ENCODE data around the gene HNRNPA2B1. TPM values are rescaled to one million over a fixed set of nuclear protein-coding genes. Genes with fewer than 3 reads are reported as not detected.
"Not testable (repeated sequence)": the region's sequence is repeated elsewhere in the genome, so short reads cannot be mapped to it uniquely, and the experiment has no call there.

The HNRNPA2B1 gene
- total RNA-seq, 1 donor from 2014 or later: 105 TPM

DNA sequence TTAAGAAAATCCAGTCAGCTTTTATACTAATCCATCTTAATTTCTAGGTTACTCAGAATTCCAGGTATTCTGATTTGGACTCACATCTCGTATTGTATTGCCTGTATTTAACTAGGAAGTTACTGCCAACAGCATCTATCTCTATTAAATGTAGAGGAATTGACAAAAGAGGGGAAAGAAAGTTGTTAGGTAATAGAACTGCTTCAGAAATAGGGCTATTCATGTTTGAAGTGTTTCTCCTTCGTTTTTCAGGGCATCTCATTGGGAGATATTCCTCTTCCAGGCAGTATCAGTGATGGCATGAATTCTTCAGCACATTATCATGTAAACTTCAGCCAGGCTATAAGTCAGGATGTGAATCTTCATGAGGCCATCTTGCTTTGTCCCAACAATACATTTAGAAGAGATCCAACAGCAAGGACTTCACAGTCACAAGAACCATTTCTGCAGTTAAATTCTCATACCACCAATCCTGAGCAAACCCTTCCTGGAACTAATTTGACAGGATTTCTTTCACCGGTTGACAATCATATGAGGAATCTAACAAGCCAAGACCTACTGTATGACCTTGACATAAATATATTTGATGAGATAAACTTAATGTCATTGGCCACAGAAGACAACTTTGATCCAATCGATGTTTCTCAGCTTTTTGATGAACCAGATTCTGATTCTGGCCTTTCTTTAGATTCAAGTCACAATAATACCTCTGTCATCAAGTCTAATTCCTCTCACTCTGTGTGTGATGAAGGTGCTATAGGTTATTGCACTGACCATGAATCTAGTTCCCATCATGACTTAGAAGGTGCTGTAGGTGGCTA lies 16.1 kb downstream of the HNRNPA2B1 start:
- DNase-seq: not testable (repeated sequence)

DNA sequence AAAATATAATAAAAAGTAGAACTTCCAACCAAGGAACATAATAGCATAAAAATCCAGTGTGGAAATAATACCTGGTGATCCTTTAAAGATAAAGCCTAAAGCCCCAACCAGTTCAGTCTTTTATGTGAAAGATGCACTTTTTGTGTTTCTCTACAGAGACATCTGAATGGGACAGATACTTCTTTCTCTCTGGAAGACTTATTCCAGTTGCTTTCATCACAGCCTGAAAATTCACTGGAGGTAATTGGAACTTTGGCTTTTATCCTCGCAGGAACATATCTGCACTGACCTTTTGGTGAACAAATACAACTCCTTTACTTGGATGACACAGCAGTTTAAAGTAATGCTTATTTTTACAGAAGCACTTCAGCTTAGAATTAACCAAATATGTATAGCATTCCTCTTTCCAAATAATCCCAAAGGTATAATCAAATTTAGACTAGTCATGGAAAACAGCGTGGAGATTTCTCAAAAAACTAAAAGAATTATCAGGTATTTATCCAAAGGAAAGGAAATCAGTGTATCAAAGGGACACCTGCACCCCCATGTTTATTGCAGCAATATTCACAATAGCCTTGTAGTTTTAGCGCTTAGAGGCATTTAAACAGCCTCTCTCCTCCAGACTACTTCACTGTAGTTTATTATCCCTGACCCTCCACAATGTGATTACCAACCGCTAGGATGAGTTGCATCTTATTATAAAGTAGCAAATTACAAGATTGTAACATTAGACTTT lies 16.8 kb downstream of the HNRNPA2B1 start:
- DNase-seq: no peak

DNA sequence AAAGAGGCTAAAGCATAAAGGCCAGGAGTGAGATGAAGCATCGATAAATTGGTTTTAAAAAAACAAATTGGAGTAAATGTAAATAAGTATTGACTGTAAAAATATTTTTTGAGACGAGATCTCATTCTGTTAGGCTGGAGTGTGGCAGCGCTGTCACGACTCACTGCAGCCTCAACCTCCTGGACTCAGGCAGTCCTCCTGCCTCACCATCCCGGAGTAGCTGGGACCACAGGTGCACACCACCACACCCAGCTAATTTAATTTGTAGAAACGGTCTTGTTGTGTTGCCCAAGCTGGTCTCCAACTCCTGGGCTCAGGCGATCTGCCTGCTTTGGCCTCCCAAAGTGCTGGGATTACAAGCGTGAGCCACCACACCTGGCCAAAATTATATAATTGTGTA lies 17.8 kb downstream of the HNRNPA2B1 start:
- DNase-seq: no peak

DNA sequence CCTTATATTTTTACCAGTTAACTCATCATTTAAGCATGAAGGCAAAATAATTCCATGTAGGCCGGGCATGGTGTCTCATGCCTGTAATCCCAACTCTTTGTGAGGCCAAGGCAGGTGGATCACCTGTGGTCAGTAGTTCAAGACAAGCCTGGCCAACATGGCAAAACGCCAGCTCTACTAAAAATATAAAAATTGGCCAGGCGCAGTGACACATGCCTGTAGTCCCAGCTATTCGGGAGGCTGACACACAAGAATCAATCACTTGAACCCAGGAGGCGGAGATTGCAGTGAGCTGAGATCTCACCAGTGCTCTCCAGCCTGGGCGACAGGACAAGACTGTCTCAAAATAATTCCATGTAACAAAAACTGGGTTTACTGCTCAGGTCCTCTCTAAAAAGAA lies 18.3 kb downstream of the HNRNPA2B1 start:
- DNase-seq: no peak

DNA sequence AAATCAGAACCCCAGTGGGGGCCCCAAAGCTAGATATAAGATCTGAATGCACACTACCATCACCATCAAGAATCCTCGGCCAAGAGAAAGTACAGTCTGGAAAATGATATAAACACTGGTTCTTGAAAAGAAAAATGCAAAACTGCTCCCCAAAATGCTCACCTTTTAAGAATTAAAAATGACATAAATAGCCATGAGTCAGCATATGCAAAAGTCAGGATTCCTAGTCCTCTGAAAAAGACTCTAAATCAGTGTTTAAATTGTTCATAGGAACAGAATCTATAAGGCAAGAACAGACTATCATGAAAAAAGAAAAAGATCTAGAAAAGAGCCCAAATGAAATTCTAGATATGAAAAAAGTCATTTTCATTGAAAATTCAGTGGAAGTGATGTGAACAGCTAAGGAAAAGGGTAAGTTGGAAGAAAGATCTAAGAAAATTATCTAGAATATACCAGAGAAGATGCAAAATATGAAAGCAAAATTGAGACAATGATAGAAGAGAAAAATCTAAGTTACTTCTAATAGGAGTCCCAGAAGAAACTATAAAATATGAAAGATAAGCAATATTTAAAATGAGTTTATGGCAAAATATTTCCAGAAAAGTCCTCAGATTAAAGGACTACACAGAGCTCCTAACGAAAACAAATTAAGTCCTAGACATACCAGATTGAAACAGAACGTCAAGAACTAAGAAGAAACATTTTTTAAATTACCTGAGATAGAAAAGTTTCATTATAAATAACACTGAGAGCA lies 18.9 kb downstream of the HNRNPA2B1 start:
- no peak for DNase-seq

DNA sequence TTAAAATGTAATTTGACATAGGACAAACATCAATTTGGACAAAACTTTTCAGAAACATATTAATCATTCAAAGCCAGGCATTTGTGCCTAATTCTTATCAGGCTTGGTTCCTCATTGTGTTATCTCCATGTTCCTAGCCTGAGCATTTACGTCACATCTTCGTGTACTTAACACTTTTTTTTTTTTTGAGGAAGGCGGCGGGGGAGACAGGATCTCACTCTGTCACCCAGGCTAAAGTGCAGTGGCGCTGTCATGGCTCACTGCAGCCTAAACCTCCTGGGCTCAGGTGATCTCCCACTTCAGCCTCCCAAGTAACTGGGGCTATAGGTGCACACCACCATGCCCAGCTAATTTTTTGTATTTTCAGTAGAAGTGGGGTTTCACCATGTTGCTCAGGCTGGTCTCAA lies 19.8 kb downstream of the HNRNPA2B1 start:
- DNase-seq: no peak

DNA sequence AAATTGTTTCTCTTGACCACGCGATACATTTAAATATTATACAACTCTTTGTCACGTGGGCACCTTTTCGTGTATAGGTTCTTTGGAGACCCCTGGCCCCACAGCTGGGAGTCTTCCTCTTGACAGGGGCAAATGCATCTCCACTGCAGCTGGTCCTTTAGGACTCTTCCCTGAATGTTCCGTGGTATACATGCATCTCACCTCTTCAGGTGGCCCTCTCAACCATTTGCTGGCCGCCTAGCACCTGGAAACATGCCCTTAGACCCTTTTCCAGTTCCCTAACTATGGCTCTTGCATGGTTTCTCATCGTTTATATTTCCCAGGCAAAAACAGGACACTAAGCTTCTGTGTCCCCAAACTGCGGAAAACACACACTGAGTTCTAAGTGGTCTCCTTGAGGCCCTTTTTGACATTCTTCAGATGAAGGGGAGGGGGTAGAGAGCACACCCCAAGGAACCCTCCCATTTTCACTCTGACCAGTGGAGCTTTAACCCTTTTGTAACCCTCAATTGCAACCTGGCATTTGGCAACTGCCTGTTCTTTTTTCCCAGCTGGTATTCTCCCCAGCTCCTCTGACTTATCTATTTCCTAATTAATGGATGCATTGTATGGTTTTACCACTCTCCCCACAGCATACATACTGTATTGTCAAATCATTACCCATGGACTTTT lies 20.6 kb downstream of the HNRNPA2B1 start:
- DNase-seq: no peak

DNA sequence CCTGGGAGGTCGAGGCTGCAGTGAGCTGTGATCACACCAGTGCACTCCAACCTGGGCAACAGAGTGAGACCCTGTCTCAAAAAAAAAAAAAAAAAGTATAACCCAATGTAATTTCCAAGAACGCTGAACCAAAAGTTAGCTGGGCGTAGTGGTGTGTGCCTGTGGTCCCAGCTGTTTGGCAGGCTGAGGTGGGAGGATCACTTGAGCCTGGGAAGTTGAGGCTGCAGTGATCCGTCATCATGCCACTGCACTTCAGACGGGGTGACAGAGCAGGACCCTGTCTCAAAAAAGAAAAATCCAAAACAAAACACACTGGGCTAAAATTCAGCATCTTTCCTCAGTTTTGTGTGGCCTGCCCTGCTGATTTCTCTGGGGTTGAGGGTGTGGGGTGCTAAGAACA lies 21.1 kb downstream of the HNRNPA2B1 start:
- DNase-seq: no peak

DNA sequence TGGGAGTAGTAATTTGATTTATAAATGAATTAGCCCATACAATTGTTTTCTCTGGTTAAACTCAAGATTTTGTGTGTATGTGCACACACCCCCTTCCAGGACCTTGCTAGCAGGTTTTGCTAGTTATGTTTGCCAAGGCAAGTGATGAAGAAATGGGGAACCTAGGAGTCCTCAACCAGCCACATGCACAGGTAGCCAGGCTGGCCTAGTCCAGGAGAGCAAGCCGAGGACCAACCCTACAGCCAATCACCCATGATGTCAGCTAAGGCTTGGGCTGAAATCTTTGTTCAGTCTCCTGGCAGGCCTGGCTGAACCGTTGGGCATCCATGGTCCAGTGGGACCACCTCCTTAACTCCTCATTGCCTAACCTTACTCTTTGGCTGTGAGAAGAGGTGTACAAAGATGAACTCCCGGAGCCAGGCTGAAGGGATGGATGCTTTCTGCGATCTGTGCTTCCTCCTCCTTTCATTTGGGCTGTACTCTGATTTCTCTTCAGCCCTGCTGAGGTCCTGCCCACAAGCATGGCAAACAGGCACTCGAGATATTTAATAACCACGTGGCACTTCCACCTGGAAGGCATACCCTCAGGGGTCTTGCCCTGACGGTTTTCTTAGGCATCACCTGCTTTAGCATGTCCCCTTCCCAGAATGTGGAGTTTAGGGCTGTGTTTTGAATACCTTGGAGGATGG lies 22.1 kb downstream of the HNRNPA2B1 start:
- no peak for DNase-seq

DNA sequence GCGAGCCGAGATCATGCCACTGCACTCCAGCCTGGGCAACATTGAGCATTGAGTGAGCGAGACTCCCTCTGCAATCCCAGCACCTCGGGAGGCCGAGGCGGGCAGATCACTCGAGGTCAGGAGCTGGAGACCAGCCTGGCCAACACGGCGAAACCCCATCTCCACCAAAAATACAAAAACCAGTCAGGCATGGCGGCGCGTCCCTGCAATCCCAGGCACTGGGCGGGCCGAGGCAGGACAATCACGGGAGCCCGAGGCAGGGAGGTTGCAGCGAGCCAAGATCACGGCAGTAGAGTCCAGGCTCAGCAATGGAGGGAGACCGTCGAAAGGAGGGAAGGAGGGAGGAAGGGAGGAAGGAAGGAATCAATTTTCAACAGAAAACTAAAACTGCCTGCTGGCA lies 23.3 kb downstream of the HNRNPA2B1 start:
- not testable (repeated sequence) for DNase-seq

DNA sequence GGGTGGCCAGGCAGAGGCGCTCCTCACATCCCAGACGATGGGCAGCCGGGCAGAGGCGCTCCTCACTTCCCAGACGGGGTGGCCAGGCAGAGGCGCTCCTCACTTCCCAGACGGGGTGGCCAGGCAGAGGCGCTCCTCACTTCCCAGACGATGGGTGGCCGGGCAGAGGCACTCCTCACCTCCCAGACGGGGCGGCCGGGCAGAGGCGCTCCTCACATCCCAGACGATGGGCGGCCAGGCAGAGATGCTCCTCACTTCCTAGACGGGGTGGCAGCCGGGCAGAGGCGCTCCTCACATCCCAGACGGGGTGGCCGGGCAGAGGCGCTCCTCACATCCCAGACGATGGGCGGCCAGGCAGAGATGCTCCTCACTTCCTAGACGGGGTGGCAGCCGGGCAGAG lies 23.9 kb downstream of the HNRNPA2B1 start:
- not testable (repeated sequence) for DNase-seq

DNA sequence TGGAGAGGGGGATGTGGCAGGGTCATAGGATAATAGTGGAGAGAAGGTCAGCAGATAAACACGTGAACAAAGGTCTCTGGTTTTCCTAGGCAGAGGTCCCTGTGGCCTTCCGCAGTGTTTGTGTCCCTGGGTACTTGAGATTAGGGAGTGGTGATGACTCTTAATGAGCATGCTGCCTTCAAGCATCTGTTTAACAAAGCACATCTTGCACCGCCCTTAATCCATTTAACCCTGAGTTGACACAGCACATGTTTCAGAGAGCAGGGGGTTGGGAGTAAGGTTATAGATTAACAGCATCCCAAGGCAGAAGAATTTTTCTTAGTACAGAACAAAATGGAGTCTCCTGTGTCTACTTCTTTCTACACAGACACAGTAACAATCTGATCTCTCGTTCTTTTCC lies 24.6 kb downstream of the HNRNPA2B1 start:
- DNase-seq: not testable (repeated sequence)

DNA sequence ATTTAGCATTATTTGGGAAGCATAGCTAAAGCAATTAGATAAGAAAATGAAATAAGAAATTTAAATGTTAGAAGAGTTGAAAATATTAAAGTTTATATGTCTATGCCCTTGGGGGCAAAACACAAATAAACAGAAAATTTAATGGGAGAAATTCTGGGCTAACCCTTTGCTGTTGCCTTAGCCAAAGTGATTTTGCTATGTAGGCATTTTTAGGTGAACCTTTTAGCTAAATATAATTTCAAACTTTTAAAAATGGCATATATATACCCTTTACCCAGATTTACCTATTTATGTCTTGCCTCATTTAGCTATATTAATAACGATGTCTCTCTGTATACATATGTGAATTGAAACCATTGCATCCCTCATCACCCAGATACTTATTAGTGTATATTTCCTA lies 28.5 kb downstream of the HNRNPA2B1 start:
- DNase-seq: no peak

DNA sequence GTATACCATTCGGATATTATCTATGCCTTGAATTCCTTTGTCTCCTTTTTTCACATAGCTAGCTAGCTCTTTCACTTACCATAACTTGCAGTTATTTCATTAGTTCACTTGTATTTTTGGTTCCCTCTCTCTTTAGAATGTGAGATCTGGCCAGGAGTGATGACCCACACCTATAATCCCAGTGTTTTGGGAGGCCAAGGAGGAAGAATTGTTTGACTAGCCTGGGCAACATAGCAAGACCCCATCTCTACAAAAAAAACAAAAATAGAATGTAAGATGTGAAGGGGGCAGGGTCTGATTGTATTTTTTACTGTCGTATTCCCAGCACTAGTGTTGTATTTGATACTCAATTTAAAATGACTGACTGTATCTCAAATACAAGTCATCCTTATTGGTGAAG lies 28.9 kb downstream of the HNRNPA2B1 start:
- no peak for DNase-seq

DNA sequence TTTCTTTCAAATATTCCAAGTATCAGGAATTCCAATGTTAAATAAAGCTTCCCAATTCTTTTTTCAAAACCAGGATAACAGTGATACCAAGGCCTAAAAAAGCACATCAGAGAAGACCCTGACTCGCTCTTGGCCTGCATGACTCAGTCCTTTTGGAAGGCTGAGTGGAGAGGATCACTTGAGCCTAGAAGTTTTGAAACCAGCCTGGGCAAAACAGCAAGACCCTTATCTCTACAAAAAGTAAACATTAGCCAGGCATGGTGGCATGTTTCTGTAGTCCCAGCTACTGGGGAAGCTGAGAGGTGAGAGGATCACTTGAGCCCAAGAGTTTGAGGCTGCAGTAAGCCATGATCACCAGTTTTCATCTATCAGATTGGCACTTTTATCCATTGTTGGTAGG lies 29.9 kb downstream of the HNRNPA2B1 start:
- no peak for DNase-seq

DNA sequence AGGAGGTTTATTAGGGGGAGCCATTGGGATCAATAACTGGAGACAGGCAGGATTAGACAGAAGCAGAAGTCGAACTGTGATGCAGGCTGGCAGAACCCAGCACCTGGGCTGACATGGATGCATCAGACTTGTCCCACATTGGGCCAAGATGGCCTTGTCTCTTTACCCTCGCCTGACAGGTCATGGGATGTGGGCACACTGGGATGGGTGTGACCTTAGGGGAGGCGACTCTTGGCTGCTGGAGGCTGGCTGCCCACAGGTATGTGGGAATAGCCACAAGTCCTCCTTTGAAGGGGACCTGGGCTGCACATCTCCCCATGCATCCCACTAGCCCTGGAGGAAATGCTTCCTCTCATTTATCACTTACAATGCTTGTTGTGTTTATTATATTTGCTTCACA lies 31.3 kb downstream of the HNRNPA2B1 start:
- no peak for DNase-seq

DNA sequence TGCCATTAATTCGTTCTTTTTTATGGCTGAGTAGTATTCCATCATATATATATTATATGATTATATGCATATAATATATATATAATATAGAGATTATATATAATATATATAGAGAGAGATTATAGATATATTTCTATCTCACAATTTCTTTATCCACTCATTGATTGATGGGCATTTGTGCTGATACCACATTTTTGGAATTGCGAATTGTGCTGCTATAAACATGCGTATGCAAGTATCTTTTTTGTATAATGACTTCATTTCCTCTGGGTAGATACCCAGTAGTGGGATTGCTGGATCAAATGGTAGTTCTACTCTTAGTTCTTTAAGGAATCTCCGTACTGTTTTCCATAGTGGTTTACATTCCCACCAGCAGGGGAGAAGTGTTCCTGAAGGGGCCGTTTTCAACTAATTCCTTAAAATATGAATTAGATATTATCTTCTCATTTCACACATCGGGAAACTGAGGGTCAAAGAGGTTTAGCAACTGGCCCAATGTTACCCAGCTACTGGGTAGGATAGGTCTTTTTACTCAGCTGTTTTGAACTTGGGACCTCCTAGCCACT lies 32.0 kb downstream of the HNRNPA2B1 start:
- DNase-seq: no peak

DNA sequence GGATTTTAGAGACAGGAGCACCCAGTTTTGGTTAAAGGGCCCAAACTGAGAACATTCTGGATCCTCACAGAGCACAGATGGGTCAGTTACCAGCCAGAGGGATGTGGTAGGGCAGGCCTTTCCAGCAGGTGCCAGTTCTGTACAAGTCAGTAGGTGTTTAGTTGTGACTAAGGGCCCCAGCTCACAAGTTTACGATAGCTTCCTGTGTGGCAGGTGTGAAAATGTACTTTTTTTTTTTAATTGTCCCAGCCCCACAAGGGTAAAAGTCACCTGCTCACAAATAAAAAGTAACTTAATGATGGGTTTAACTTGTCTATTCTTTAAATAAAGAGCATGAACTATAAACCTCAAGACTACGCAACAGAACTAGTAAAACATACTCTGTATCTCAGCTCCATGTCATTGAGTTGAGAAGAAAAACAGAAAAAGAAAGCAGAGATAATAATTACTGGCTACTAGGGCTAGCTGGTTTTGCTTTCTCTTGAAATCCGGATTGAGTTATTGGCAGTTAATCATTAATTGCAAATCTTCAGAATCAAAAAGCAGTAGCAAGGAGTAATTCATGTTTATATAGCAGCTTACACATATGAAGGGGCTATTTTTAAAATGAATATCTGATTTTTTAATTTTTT lies 33.1 kb downstream of the HNRNPA2B1 start:
- DNase-seq: no peak

DNA sequence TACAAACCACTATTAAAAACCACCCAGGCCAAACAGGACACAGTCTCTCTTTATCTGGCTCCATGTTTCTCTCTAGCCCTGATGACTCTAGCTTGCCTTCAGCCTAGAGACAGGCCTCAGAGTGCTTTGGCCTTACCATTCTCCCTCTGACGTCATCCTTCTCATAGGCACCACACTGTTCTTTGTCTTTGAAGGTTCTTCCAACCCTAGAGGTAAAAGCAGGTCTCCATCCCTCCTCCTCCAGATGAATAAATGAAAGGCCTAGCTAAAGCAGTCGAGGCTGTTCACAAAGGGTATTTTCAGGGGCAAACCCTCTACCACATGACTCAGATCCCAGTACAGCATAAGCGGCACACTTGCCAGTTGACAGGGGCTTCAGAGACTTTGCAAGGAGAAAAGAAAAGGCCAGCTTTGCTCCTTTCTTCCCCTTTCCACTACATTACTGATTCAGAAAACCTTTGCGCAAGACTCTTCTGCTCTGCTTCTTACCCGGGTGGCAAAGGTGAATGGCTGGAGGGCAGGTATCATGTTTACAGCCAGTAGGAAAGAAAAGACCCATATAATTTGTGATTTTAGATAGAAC lies 33.8 kb downstream of the HNRNPA2B1 start:
- no peak for DNase-seq

DNA sequence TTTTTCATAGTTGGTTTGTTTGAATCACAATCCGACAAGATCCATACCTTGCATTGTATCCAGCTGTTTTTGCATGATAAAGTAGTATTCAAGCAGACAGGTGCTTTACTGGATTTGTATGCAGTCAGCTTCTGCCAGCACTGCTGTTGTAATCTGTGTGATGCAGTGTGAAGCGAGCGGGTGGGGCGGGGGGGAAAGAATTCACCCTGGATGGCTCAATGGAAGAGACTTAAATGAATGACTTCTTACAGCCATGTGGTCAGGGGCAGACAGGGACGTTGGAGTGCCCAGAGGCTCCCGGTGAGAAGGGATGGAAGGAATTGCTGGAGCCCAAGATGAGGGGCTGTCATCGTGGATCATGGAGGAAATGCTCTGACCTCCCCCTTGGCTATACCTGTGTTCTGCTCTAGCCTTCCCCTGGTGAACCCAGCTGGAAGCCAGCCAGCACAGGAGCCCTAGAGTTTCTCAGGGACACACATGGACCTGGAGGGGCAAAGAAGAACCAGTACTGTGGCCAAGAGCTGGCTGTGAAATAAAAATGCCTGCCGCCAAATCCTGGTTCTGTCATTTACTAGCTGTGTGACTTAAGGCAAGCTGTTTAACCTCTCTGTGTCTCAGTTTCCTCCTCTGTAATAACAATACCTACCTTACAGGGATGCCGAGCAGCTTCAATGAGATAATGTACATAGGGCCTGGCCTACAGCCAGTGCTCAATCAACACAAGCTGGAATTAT lies 34.4 kb downstream of the HNRNPA2B1 start:
- DNase-seq: no peak

Measured in dermis blood vessel endothelial cell (primary cell).